GM23338 (cell line): Measurements from ENCODE around the gene PARD3. TPM values are rescaled to one million over a fixed set of nuclear protein-coding genes. Genes with fewer than 3 reads are reported as not detected.
A peak's percentile ranks its signal among the peaks of the same experiment; 100 is the strongest.

Experiments used
- ATAC-seq: fragments of 200-7000 bp; cut with Tn5 transposase; 3 replicates; pipeline ENCODE4 v1.9.1; 2020
- DNase-seq: peaks from one replicate; pipeline ENCODE4 v3.0.0-alpha.2; 2015; ENCODE audit warnings: low spot score
- H2AFZ ChIP-seq: fragments of 200-600 bp; sonication (generic); 2 replicates; pipeline ENCODE4 v1.8.0; 2016; ENCODE audit warnings: antibody characterized with exemption, mild to moderate bottlenecking, moderate library complexity
- H3F3A ChIP-seq: fragments of 200-600 bp; sonication (generic); replicated peaks from 2 replicates; pipeline ENCODE4 v1.8.0; 2017; ENCODE audit warnings: antibody characterized with exemption, mixed run types, low read depth
- H3K27ac ChIP-seq: fragments of 200-600 bp; sonication (generic); 2 replicates; pipeline ENCODE4 v1.6.1; 2016; ENCODE audit warnings: low read depth
- H3K27me3 ChIP-seq: fragments of 200-600 bp; sonication (generic); 2 replicates; pipeline ENCODE4 v1.8.0; 2016; ENCODE audit warnings: mild to moderate bottlenecking, mixed run types, moderate library complexity; ENCODE audit not compliant: insufficient read depth
- H3K36me3 ChIP-seq: fragments of 200-600 bp; sonication (generic); 2 replicates; pipeline ENCODE4 v1.8.0; 2016; ENCODE audit warnings: mild to moderate bottlenecking; ENCODE audit not compliant: insufficient read depth
- H3K4me1 ChIP-seq: fragments of 200-600 bp; sonication (generic); 2 replicates; pipeline ENCODE4 v1.8.0; 2016; ENCODE audit warnings: mild to moderate bottlenecking, moderate library complexity; ENCODE audit not compliant: insufficient read depth
- H3K4me2 ChIP-seq: fragments of 200-600 bp; sonication (generic); 2 replicates; pipeline ENCODE4 v1.7.1; 2017; ENCODE audit warnings: mixed run types
- H3K4me3 ChIP-seq: fragments of 200-600 bp; sonication (generic); 2 replicates; pipeline ENCODE4 v1.6.1; 2016; ENCODE audit warnings: mixed run types
- H3K79me2 ChIP-seq: fragments of 200-600 bp; sonication (generic); replicated peaks from 2 replicates; pipeline ENCODE4 v1.8.0; 2017; ENCODE audit warnings: mild to moderate bottlenecking; ENCODE audit not compliant: insufficient read depth
- H3K9me2 ChIP-seq: fragments of 200-600 bp; sonication (generic); 2 replicates; pipeline ENCODE4 v1.8.0; 2017; ENCODE audit not compliant: insufficient read depth
- H4K20me1 ChIP-seq: fragments of 200-600 bp; sonication (generic); replicated peaks from 2 replicates; pipeline ENCODE4 v1.8.0; 2017; ENCODE audit warnings: mild to moderate bottlenecking; ENCODE audit not compliant: insufficient read depth
- H3K27ac Mint-ChIP-seq: 2 replicates; pipeline ENCODE4 v1.8.0; 2020; ENCODE audit warnings: inconsistent platforms, mild to moderate bottlenecking, moderate library complexity, mixed read lengths
- H3K27me3 Mint-ChIP-seq: 3 replicates; pipeline ENCODE4 v1.8.0; 2022; ENCODE audit warnings: low read depth, mild to moderate bottlenecking, moderate library complexity, mixed read lengths, inconsistent platforms; ENCODE audit not compliant: insufficient read depth, poor library complexity
- H3K36me3 Mint-ChIP-seq: 3 replicates; pipeline ENCODE4 v1.8.0; 2021; ENCODE audit warnings: low read depth, mild to moderate bottlenecking, inconsistent platforms, moderate library complexity, mixed read lengths
- H3K4me1 Mint-ChIP-seq: 3 replicates; pipeline ENCODE4 v1.8.0; 2020; ENCODE audit warnings: mild to moderate bottlenecking, inconsistent platforms, mixed read lengths
- H3K4me3 Mint-ChIP-seq: 3 replicates; pipeline ENCODE4 v1.8.0; 2021; ENCODE audit warnings: moderate library complexity, mild to moderate bottlenecking, inconsistent platforms, mixed read lengths
- H3K9me3 Mint-ChIP-seq: 3 replicates; pipeline ENCODE4 v1.8.0; 2020; ENCODE audit warnings: moderate library complexity, mild to moderate bottlenecking, inconsistent platforms, mixed read lengths
- CREB1 ChIP-seq: fragments of 250-450 bp; sonication (Bioruptor Pico); IDR thresholded peaks from 2 replicates; pipeline ENCODE4 v1.5.0; 2020; ENCODE audit warnings: low read depth, mild to moderate bottlenecking, moderate library complexity
- CTCF ChIP-seq, 2 experiments: fragments of 200-600 bp in 1 of 2; sonication (generic) in 1 of 2; conservative IDR thresholded peaks; 2 replicates each; pipeline versions ENCODE4 v1.5.1 to v1.6.1; 2016 to 2017; ENCODE audit warnings: antibody characterized with exemption in 2 of 2, low read depth in 2 of 2, mild to moderate bottlenecking in 2 of 2, moderate library complexity in 1 of 2
- ETS1 ChIP-seq: IDR thresholded peaks from 2 replicates; pipeline ENCODE4 v1.6.1; 2016; ENCODE audit warnings: antibody characterized with exemption
- EZH2 ChIP-seq: fragments of 200-600 bp; sonication (generic); IDR thresholded peaks from one replicate; pipeline ENCODE4 v1.8.0; 2017; ENCODE audit warnings: antibody characterized with exemption, mild to moderate bottlenecking, low read depth; ENCODE audit not compliant: unreplicated experiment
- EZH2phosphoT487 ChIP-seq: fragments of 200-600 bp; sonication (generic); IDR thresholded peaks from one replicate; pipeline ENCODE4 v1.8.1; 2018; ENCODE audit warnings: antibody characterized with exemption; ENCODE audit not compliant: unreplicated experiment
- JUNB ChIP-seq: IDR thresholded peaks from one replicate; pipeline ENCODE4 v1.6.1; 2016; ENCODE audit warnings: antibody characterized with exemption; ENCODE audit not compliant: unreplicated experiment
- NANOG ChIP-seq: IDR thresholded peaks from 2 replicates; pipeline ENCODE4 v1.6.1; 2016; ENCODE audit warnings: antibody characterized with exemption, borderline replicate concordance
- REST ChIP-seq: IDR thresholded peaks from one replicate; pipeline ENCODE4 v1.6.1; 2018; ENCODE audit warnings: antibody characterized with exemption; ENCODE audit not compliant: unreplicated experiment
- STAT1 ChIP-seq: IDR thresholded peaks from one replicate; pipeline ENCODE4 v1.6.1; 2016; ENCODE audit warnings: antibody characterized with exemption; ENCODE audit not compliant: unreplicated experiment
- ZNF331 ChIP-seq: fragments of 250-450 bp; sonication (Bioruptor Pico); IDR thresholded peaks from 2 replicates; pipeline ENCODE4 v1.5.0; 2020; ENCODE audit warnings: low read depth, mild to moderate bottlenecking, moderate library complexity
- polyA plus RNA-seq: library from polyadenylated mRNA; unstranded; fragments of >200 nt; fragmentation: Nextera tagmentation; extraction: Ambion mirVana; gene quantifications from 2 replicates; pipeline ENCODE4 v1.2.1, GENCODE V29; 2016
- total RNA-seq: library from RNA; depleted of rRNA; stranded (reverse); fragments of >200 nt; shearing (Covaris generic); gene quantifications from 2 replicates; pipeline ENCODE4 v1.2.3, GENCODE V29; 2014

The PARD3 gene
- total and polyA plus RNA-seq, 2 experiments from 2014 or later = 30.2 to 51.4 TPM

- ATAC-seq (no peak), DNase-seq (no peak)
- peaks cover 2% of the 10 kb centered on the region for H3K27me3 Mint-ChIP-seq
- Histone ChIP-seq H4K20me1 (no peaks in the 10 kb centered on the region), H3K79me2 (no peaks in the 10 kb centered on the region), H3K36me3 (no peaks in the 10 kb centered on the region), H3F3A (no peaks in the 10 kb centered on the region), H3K4me2 (no peak overlapping the region), H2AFZ (no peak overlapping the region), H3K27ac (no peak overlapping the region), H3K9me2 (peaks cover 5% of the 10 kb centered on the region; the same call in 1 of the 2 replicates), H3K27me3 (no peaks in the 10 kb centered on the region), H3K4me1 (no peaks in the 10 kb centered on the region; the same call in 1 of the 2 replicates), H3K4me3 (no peak overlapping the region)
- H3K9me3 Mint-ChIP-seq = no peaks in the 10 kb centered on the region
- no peak overlapping the region for H3K4me3 Mint-ChIP-seq
- peaks cover 15% of the 10 kb centered on the region for H3K4me1 Mint-ChIP-seq
- peak overlapping the region; percentile 47; the same call in 1 of the 2 replicates for H3K27ac Mint-ChIP-seq
- H3K36me3 Mint-ChIP-seq = no peaks in the 10 kb centered on the region
- no peak for TF ChIP-seq NANOG
- no peak for TF ChIP-seq CREB1 (CRISPR knock-in tag)
- no peak for TF ChIP-seq CTCF (conservative IDR thresholded peaks at IDR 0.05; ENCODE audit: low read depth in 2 of 2)
- no peak for TF ChIP-seq JUNB
- no peak for TF ChIP-seq REST
- TF ChIP-seq EZH2phosphoT487 = no peak
These were observed 595.1 kb downstream of the PARD3 start for GRCh38 chr10:34219753-34220548.

- no peak overlapping the region for H3K27ac Mint-ChIP-seq
- TF ChIP-seq JUNB (no peak), ZNF331 (no peak), EZH2phosphoT487 (no peak), EZH2 (no peak), CTCF (conservative IDR thresholded peaks at IDR 0.05; ENCODE audit: low read depth in 2 of 2) (no peak), STAT1 (no peak), REST (no peak), ETS1 (no peak), CREB1 (CRISPR knock-in tag) (no peak)
These were observed 597.6 kb downstream of the PARD3 start for GRCh38 chr10:34217524-34217923.

More at GRCh38 chr10:34217524-34217923, 597.6 kb downstream of the PARD3 start:
- Histone ChIP-seq H3K27me3 (no peaks in the 10 kb centered on the region), H2AFZ (no peak overlapping the region), H4K20me1 (no peaks in the 10 kb centered on the region), H3K27ac (no peak overlapping the region), H3K4me2 (no peak overlapping the region), H3F3A (no peaks in the 10 kb centered on the region), H3K4me1 (no peaks in the 10 kb centered on the region; the same call in 1 of the 2 replicates), H3K79me2 (no peaks in the 10 kb centered on the region), H3K9me2 (peaks cover 5% of the 10 kb centered on the region; the same call in 1 of the 2 replicates), H3K36me3 (no peaks in the 10 kb centered on the region), H3K4me3 (no peak overlapping the region)
- ATAC-seq = no peak
- Mint-ChIP-seq H3K4me1 (peaks cover 15% of the 10 kb centered on the region), H3K27me3 (peaks cover 2% of the 10 kb centered on the region), H3K36me3 (no peaks in the 10 kb centered on the region), H3K4me3 (no peak overlapping the region), H3K9me3 (no peaks in the 10 kb centered on the region)
- DNase-seq = no peak
